ENCODE data around the gene MAPK8. TPM values are rescaled to one million over a fixed set of nuclear protein-coding genes. Genes with fewer than 3 reads are reported as not detected.

The MAPK8 gene
- total and polyA plus RNA-seq, 5 donors = 9.4 to 35.5 (median 33.6) TPM

GRCh38 chr10:48400850-48401220 lies 94.4 kb downstream of the MAPK8 start:
- Histone ChIP-seq H3K4me1 (ENCODE audit: control insufficient read depth, insufficient read depth, low read length) (peaks cover 6% of the 10 kb centered on the region), H3K27me3 (ENCODE audit: control insufficient read depth, insufficient read depth) (no peaks in the 10 kb centered on the region), H3K4me3 (ENCODE audit: low read length) (no peak overlapping the region), H3K27ac (ENCODE audit: low read length) (no peak overlapping the region), H3K9me3 (ENCODE audit: control insufficient read depth, low read length) (no peaks in the 10 kb centered on the region)
- ATAC-seq (no peak), DNase-seq (no peak)
- intact Hi-C loops (cut with DNase I) = no loop called here
- 96% methylated on average over 1 of the region's 1 CpG for WGBS

GRCh38 chr10:48404646-48405045 lies 98.2 kb downstream of the MAPK8 start:
- DNase-seq (peak in 1 of 3 donors; percentile 25), ATAC-seq (no peak)
- Histone ChIP-seq H3K27me3 (ENCODE audit: control insufficient read depth, insufficient read depth) (no peaks in the 10 kb centered on the region), H3K4me3 (ENCODE audit: low read length) (no peak overlapping the region), H3K4me1 (ENCODE audit: control insufficient read depth, insufficient read depth, low read length) (peaks cover 5% of the 10 kb centered on the region), H3K27ac (ENCODE audit: low read length) (no peak overlapping the region), H3K9me3 (ENCODE audit: control insufficient read depth, low read length) (no peaks in the 10 kb centered on the region)
- WGBS = 78% methylated on average over 4 of the region's 4 CpGs
- intact Hi-C loops (cut with DNase I) = no loop called here

GRCh38 chr10:48406204-48406603 lies 99.7 kb downstream of the MAPK8 start:
- no peak overlapping the region for H3K4me3 ChIP-seq (ENCODE audit: low read length)
- peaks cover 3% of the 10 kb centered on the region for H3K4me1 ChIP-seq (ENCODE audit: control insufficient read depth, insufficient read depth, low read length)
- no peak for DNase-seq
- no peaks in the 10 kb centered on the region for H3K9me3 ChIP-seq (ENCODE audit: control insufficient read depth, low read length)
- WGBS = 56% methylated on average over 3 of the region's 3 CpGs
- H3K27ac ChIP-seq (ENCODE audit: low read length) = no peak overlapping the region
- no peak for ATAC-seq
- no peaks in the 10 kb centered on the region for H3K27me3 ChIP-seq (ENCODE audit: control insufficient read depth, insufficient read depth)
- intact Hi-C loops (cut with DNase I) = no loop called here

GRCh38 chr10:48406658-48407057 lies 100.2 kb downstream of the MAPK8 start:
- Histone ChIP-seq H3K9me3 (ENCODE audit: control insufficient read depth, low read length) (no peaks in the 10 kb centered on the region), H3K27me3 (ENCODE audit: control insufficient read depth, insufficient read depth) (no peaks in the 10 kb centered on the region), H3K4me3 (ENCODE audit: low read length) (no peak overlapping the region), H3K27ac (ENCODE audit: low read length) (no peak overlapping the region), H3K4me1 (ENCODE audit: control insufficient read depth, insufficient read depth, low read length) (peaks cover 3% of the 10 kb centered on the region)
- no peak for ATAC-seq
- intact Hi-C loops (cut with DNase I) = no loop called here
- no peak for DNase-seq
- 86% methylated on average over 4 of the region's 4 CpGs for WGBS

- H3K4me1 ChIP-seq (ENCODE audit: control insufficient read depth, insufficient read depth, low read length) = peaks cover 3% of the 10 kb centered on the region
- no peak overlapping the region for H3K4me3 ChIP-seq (ENCODE audit: low read length)
- 98% methylated on average over 6 of the region's 6 CpGs for WGBS
- no peaks in the 10 kb centered on the region for H3K27me3 ChIP-seq (ENCODE audit: control insufficient read depth, insufficient read depth)
- intact Hi-C loops (cut with DNase I) = no loop called here
- DNase-seq (no peak), ATAC-seq (no peak)
- no peak overlapping the region for H3K27ac ChIP-seq (ENCODE audit: low read length)
- no peaks in the 10 kb centered on the region for H3K9me3 ChIP-seq (ENCODE audit: control insufficient read depth, low read length)
Measured at GRCh38 chr10:48410503-48410902, 104.0 kb downstream of the MAPK8 start.

- H3K9me3 ChIP-seq (ENCODE audit: control insufficient read depth, low read length) = no peaks in the 10 kb centered on the region
- H3K27ac ChIP-seq (ENCODE audit: low read length) = no peak overlapping the region
- no peak for DNase-seq
- no peaks in the 10 kb centered on the region for H3K4me1 ChIP-seq (ENCODE audit: control insufficient read depth, insufficient read depth, low read length)
- no peak for ATAC-seq
- no peak overlapping the region for H3K4me3 ChIP-seq (ENCODE audit: low read length)
- intact Hi-C loops (cut with DNase I) = no loop called here
- H3K27me3 ChIP-seq (ENCODE audit: control insufficient read depth, insufficient read depth) = no peaks in the 10 kb centered on the region
- WGBS = 96% methylated on average over 2 of the region's 2 CpGs
Measured at GRCh38 chr10:48411510-48411909, 105.0 kb downstream of the MAPK8 start.

GRCh38 chr10:48412081-48412480 lies 105.6 kb downstream of the MAPK8 start:
- H3K9me3 ChIP-seq (ENCODE audit: control insufficient read depth, low read length) = no peaks in the 10 kb centered on the region
- H3K4me1 ChIP-seq (ENCODE audit: control insufficient read depth, insufficient read depth, low read length) = no peaks in the 10 kb centered on the region
- ATAC-seq = no peak
- no peak overlapping the region for H3K4me3 ChIP-seq (ENCODE audit: low read length)
- no peaks in the 10 kb centered on the region for H3K27me3 ChIP-seq (ENCODE audit: control insufficient read depth, insufficient read depth)
- DNase-seq = no peak
- intact Hi-C loops (cut with DNase I) = no loop called here
- no peak overlapping the region for H3K27ac ChIP-seq (ENCODE audit: low read length)
- WGBS = 99% methylated on average over 3 of the region's 3 CpGs

GRCh38 chr10:48412933-48413332 lies 106.5 kb downstream of the MAPK8 start:
- ATAC-seq (no peak), DNase-seq (no peak)
- Histone ChIP-seq H3K27ac (ENCODE audit: low read length) (no peak overlapping the region), H3K4me1 (ENCODE audit: control insufficient read depth, insufficient read depth, low read length) (no peaks in the 10 kb centered on the region), H3K9me3 (ENCODE audit: control insufficient read depth, low read length) (no peaks in the 10 kb centered on the region), H3K27me3 (ENCODE audit: control insufficient read depth, insufficient read depth) (no peaks in the 10 kb centered on the region), H3K4me3 (ENCODE audit: low read length) (no peak overlapping the region)
- WGBS = 97% methylated on average over 4 of the region's 4 CpGs
- intact Hi-C loops (cut with DNase I) = no loop called here

- H3K27me3 ChIP-seq (ENCODE audit: control insufficient read depth, insufficient read depth) = no peaks in the 10 kb centered on the region
- WGBS = 98% methylated on average over 1 of the region's 1 CpG
- H3K4me3 ChIP-seq (ENCODE audit: low read length) = no peak overlapping the region
- DNase-seq (no peak), ATAC-seq (no peak)
- H3K4me1 ChIP-seq (ENCODE audit: control insufficient read depth, insufficient read depth, low read length) = no peaks in the 10 kb centered on the region
- no peaks in the 10 kb centered on the region for H3K9me3 ChIP-seq (ENCODE audit: control insufficient read depth, low read length)
- no peak overlapping the region for H3K27ac ChIP-seq (ENCODE audit: low read length)
- intact Hi-C loops (cut with DNase I) = no loop called here
Measured at GRCh38 chr10:48414160-48414559, 107.7 kb downstream of the MAPK8 start.

GRCh38 chr10:48414778-48415177 lies 108.3 kb downstream of the MAPK8 start:
- no peak for ATAC-seq
- intact Hi-C loops (cut with DNase I) = no loop called here

GRCh38 chr10:48416584-48417232 lies 110.2 kb downstream of the MAPK8 start:
- WGBS = 74% methylated on average over 2 of the region's 2 CpGs
- intact Hi-C loops (cut with DNase I) = no loop called here

More at GRCh38 chr10:48414778-48415177, 108.3 kb downstream of the MAPK8 start:
- Histone ChIP-seq H3K4me1 (ENCODE audit: control insufficient read depth, insufficient read depth, low read length) (no peaks in the 10 kb centered on the region), H3K27me3 (ENCODE audit: control insufficient read depth, insufficient read depth) (no peaks in the 10 kb centered on the region), H3K27ac (ENCODE audit: low read length) (no peak overlapping the region), H3K9me3 (ENCODE audit: control insufficient read depth, low read length) (no peaks in the 10 kb centered on the region), H3K4me3 (ENCODE audit: low read length) (no peak overlapping the region)
- WGBS = 86% methylated on average over 1 of the region's 1 CpG
- DNase-seq = no peak

GRCh38 chr10:48417374-48417773 lies 110.9 kb downstream of the MAPK8 start:
- Histone ChIP-seq H3K27ac (ENCODE audit: low read length) (no peak overlapping the region), H3K4me3 (ENCODE audit: low read length) (no peak overlapping the region), H3K9me3 (ENCODE audit: control insufficient read depth, low read length) (no peaks in the 10 kb centered on the region), H3K27me3 (ENCODE audit: control insufficient read depth, insufficient read depth) (no peaks in the 10 kb centered on the region), H3K4me1 (ENCODE audit: control insufficient read depth, insufficient read depth, low read length) (no peaks in the 10 kb centered on the region)
- DNase-seq (no peak), ATAC-seq (no peak)
- intact Hi-C loops (cut with DNase I) = no loop called here
- WGBS = 99% methylated on average over 1 of the region's 1 CpG

More at GRCh38 chr10:48416584-48417232, 110.2 kb downstream of the MAPK8 start:
- no peak overlapping the region for H3K27ac ChIP-seq (ENCODE audit: low read length)
- H3K27me3 ChIP-seq (ENCODE audit: control insufficient read depth, insufficient read depth) = no peaks in the 10 kb centered on the region
- H3K4me3 ChIP-seq (ENCODE audit: low read length) = no peak overlapping the region
- DNase-seq = no peak
- no peaks in the 10 kb centered on the region for H3K4me1 ChIP-seq (ENCODE audit: control insufficient read depth, insufficient read depth, low read length)
- no peak for ATAC-seq
- no peaks in the 10 kb centered on the region for H3K9me3 ChIP-seq (ENCODE audit: control insufficient read depth, low read length)
